OCI-LY7 (cell line): ENCODE results near the gene SCARB2. TPM values are rescaled to one million over a fixed set of nuclear protein-coding genes. Genes with fewer than 3 reads are reported as not detected.

Experiments used
- BruUV-seq: library from RNA; stranded (reverse); fragments of 400-500 nt; replicated peaks from 2 replicates; lab custom pipeline; 2021; lab: Mats Ljungman, UMichigan
- CTCF ChIA-PET: fragments of 300-600 bp; sonication (Branson Sonifier 250); formaldehyde crosslinking; loops from one replicate; lab custom pipeline; 2022; ENCODE audit warnings: antibody characterized with exemption; ENCODE audit not compliant: unreplicated experiment; lab: Charles Lee
- POLR2A ChIA-PET: fragments of 300-600 bp; sonication (Branson Sonifier 250); formaldehyde crosslinking; loops from one replicate; lab custom pipeline; 2022; ENCODE audit warnings: antibody characterized with exemption; lab: Charles Lee
- DNase-seq: peaks from one replicate; pipeline ENCODE4 v3.0.0-alpha.2; 2015; ENCODE audit warnings: low spot score
- H2AFZ ChIP-seq: fragments of 200-600 bp; sonication (generic), shearing (Covaris generic); 2 replicates; pipeline ENCODE4 v1.6.1; 2014; ENCODE audit warnings: mild to moderate bottlenecking, antibody characterized with exemption, low read length, moderate library complexity
- H3K27ac ChIP-seq: fragments of 200-600 bp; sonication (generic); 2 replicates; pipeline ENCODE4 v1.5.1; 2014; ENCODE audit warnings: mixed run types, low read depth, mild to moderate bottlenecking, moderate library complexity, low read length, inconsistent platforms; ENCODE audit not compliant: poor library complexity, severe bottlenecking
- H3K36me3 ChIP-seq: fragments of 200-600 bp; sonication (generic); 2 replicates; pipeline ENCODE4 v1.6.1; 2014; ENCODE audit warnings: mild to moderate bottlenecking, antibody characterized with exemption, low read length, moderate library complexity, mixed read lengths; ENCODE audit not compliant: insufficient read depth
- H3K4me1 ChIP-seq: fragments of 200-600 bp; sonication (generic); 2 replicates; pipeline ENCODE4 v1.5.1; 2014; ENCODE audit warnings: mild to moderate bottlenecking, low read length; ENCODE audit not compliant: insufficient read depth, poor library complexity, severe bottlenecking
- H3K4me2 ChIP-seq: fragments of 200-600 bp; sonication (generic); 2 replicates; pipeline ENCODE4 v1.6.1; 2014; ENCODE audit warnings: mild to moderate bottlenecking, low read length
- H3K4me3 ChIP-seq: fragments of 200-600 bp; sonication (generic); 2 replicates; pipeline ENCODE4 v1.5.1; 2014; ENCODE audit warnings: mild to moderate bottlenecking, low read depth, low read length; ENCODE audit not compliant: poor library complexity, severe bottlenecking
- H3K79me2 ChIP-seq: fragments of 200-600 bp; sonication (generic); 2 replicates; pipeline ENCODE4 v1.6.1; 2016; ENCODE audit warnings: low read depth, mild to moderate bottlenecking, low read length, moderate library complexity, mixed read lengths; ENCODE audit not compliant: insufficient read depth
- H3K9me2 ChIP-seq: fragments of 200-600 bp; sonication (generic); 2 replicates; pipeline ENCODE4 v1.6.1; 2016; ENCODE audit warnings: mild to moderate bottlenecking, low read length, mixed read lengths; ENCODE audit not compliant: insufficient read depth
- H3K9me3 ChIP-seq: fragments of 200-600 bp; sonication (generic); 2 replicates; pipeline ENCODE4 v1.6.1; 2014; ENCODE audit warnings: mild to moderate bottlenecking, mixed run types, low read length, mixed read lengths
- H4K20me1 ChIP-seq: fragments of 200-600 bp; sonication (generic); 2 replicates; pipeline ENCODE4 v1.6.1; 2014; ENCODE audit warnings: mild to moderate bottlenecking, antibody characterized with exemption, low read length, moderate library complexity, mixed read lengths; ENCODE audit not compliant: insufficient read depth
- EZH2phosphoT487 ChIP-seq: fragments of 200-600 bp; sonication (generic); IDR thresholded peaks from 2 replicates; pipeline ENCODE4 v1.6.1; 2018; ENCODE audit warnings: low read depth, borderline replicate concordance, mild to moderate bottlenecking, mixed run types, antibody characterized with exemption, low read length, moderate library complexity, mixed read lengths
- intact Hi-C: fragments of 100-400 bp; cut with micrococcal nuclease; formaldehyde crosslinking; loops from one replicate; pipeline ENCODE4 v1.10.0; 2022; ENCODE audit not compliant: unreplicated experiment
- total RNA-seq, 2 experiments: library from RNA; depleted of rRNA in 1 of 2; stranded (reverse); fragments of >200 nt in 1 of 2; shearing (Covaris generic) in 1 of 2; gene quantifications; 2 replicates each; pipeline ENCODE4 v1.2.3, GENCODE V29; 2014 to 2022
- TF ChIP-seq, protein P1 (sequence below): fragments of 200-600 bp; sonication (generic); conservative IDR thresholded peaks from 2 replicates; pipeline ENCODE4 v1.5.1; 2014; ENCODE audit warnings: mild to moderate bottlenecking, antibody characterized with exemption, low read length, moderate library complexity, mixed read lengths

Gene SCARB2
- total RNA-seq, 2 experiments from 2014 or later = 1.1 TPM; not detected in 1

DNA sequence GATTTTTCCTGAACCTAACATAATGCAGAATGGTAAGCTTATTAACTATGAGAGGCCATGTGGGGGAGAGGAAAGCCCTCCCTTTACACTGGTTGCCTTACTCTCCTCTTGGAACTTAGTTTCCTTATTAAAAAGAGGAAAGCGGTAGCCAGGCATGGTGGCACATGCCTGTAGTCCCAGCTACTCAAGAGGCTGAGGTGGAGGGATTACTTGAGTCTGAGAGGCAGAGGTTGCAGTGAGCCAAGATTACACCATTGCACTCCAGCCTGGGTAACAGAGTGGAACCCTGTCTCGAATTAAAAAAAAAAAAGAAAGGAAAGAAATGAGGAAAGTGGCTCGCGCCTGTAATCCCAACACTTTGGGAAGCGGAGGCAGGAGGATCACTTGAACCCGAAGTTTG, 39.9 kb upstream of the SCARB2 start:
- no peak for DNase-seq
- Histone ChIP-seq H4K20me1 (no peaks in the 10 kb centered on the region), H3K4me2 (no peak overlapping the region), H3K4me3 (no peak overlapping the region), H3K27ac (no peak overlapping the region), H3K4me1 (no peaks in the 10 kb centered on the region), H3K36me3 (no peaks in the 10 kb centered on the region), H3K9me3 (no peaks in the 10 kb centered on the region), H3K9me2 (no peaks in the 10 kb centered on the region), H2AFZ (no peak overlapping the region), H3K79me2 (no peaks in the 10 kb centered on the region)
- POLR2A ChIA-PET = interaction anchor here (0.6 to 0.9 kb wide), 3 partner anchors 8 to 527 kb away, joined by 3 read pairs; no protein-coding TSS in a partner anchor
- CTCF ChIA-PET = no interaction called here
- TF ChIP-seq, protein P1, sequence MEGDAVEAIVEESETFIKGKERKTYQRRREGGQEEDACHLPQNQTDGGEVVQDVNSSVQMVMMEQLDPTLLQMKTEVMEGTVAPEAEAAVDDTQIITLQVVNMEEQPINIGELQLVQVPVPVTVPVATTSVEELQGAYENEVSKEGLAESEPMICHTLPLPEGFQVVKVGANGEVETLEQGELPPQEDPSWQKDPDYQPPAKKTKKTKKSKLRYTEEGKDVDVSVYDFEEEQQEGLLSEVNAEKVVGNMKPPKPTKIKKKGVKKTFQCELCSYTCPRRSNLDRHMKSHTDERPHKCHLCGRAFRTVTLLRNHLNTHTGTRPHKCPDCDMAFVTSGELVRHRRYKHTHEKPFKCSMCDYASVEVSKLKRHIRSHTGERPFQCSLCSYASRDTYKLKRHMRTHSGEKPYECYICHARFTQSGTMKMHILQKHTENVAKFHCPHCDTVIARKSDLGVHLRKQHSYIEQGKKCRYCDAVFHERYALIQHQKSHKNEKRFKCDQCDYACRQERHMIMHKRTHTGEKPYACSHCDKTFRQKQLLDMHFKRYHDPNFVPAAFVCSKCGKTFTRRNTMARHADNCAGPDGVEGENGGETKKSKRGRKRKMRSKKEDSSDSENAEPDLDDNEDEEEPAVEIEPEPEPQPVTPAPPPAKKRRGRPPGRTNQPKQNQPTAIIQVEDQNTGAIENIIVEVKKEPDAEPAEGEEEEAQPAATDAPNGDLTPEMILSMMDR = no peak
- TF ChIP-seq EZH2phosphoT487 = no peak
- intact Hi-C loops = no loop called here
- no TSS peak for BruUV-seq

DNA sequence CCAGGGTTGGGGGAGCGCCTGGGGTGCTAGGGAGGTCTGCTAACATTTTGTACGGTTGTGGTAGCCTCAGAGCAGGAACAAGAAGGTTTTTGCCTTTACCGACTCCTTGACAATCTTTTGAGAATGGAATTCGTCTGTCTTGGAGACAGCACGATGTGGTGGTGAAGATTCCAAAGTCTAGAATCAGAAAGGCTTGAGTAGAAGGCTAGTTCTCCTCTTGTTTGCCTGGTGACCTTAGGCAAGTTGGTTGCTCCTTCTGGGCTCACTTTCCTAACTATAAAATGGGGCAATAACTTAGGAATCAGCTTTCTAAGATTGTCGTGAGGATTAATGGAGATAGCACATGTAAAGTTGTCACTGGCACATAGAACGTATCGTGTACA, 38.6 kb upstream of the SCARB2 start:
- Histone ChIP-seq H3K9me3 (no peaks in the 10 kb centered on the region), H3K36me3 (no peaks in the 10 kb centered on the region), H3K9me2 (no peaks in the 10 kb centered on the region), H3K4me3 (no peak overlapping the region), H2AFZ (no peak overlapping the region), H3K27ac (no peak overlapping the region), H3K4me1 (no peaks in the 10 kb centered on the region), H3K79me2 (no peaks in the 10 kb centered on the region), H3K4me2 (no peak overlapping the region), H4K20me1 (no peaks in the 10 kb centered on the region)
- intact Hi-C loops = no loop called here
- ChIA-PET CTCF (no interaction called here), POLR2A (interaction anchor here (0.6 kb wide), 2 partner anchors 83 to 648 kb away, joined by 3 read pairs; no protein-coding TSS in a partner anchor)
- TF ChIP-seq, protein P1 = no peak
- TF ChIP-seq EZH2phosphoT487 = no peak
- no TSS peak for BruUV-seq
- DNase-seq = no peak

DNA sequence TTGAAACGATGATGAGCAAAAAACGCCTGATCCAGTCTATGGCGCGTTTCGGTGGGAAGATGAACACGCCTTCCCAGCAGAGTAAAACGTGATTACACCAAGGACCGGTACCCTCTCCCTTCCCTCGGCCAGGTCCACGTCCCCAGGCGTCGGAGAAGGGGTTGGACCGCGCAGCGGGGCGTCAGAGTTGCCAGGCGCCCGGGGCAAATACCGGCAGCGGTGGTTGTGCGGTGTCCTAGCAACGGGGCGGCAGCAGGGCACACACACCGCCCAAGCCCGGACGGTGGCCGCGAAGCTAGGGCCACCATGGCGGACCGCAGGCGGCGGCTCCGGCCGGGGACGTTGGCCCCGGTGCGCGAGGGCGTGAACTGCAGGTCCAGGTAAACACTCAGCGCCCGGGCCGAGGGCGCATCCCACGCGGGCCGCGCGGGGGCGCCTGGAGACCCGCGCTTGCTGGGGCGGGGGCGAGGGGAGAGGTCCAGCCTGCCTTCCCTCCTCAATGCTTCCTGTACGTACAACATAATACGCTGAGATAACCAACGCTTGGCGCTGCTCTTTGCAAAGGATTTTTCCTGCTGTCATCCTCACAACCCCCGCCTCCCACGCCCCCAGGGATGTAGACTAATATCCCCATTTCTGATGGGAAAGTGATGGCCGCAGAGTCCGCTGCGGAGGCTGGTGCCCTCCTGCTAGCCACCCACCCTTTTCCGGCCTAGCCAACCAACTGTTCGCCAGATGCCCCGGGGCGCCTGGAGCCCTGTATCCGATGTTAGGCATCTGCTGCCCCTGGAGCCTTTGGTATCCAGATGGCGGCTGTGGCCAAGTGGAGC, 38.0 kb upstream of the SCARB2 start, which contains the start of gene FAM47E:
FAM47E (plus strand) TSS at position 281 of the 830 bp plus-strand sequence; CDS start at position 307, 26 bp downstream.
- no peak within 1 kb of the TSS for H3K4me2 ChIP-seq
- H3K27ac ChIP-seq = no peak within 1 kb of the TSS
- no peaks in the 10 kb centered on the region for H3K36me3 ChIP-seq
- CTCF ChIA-PET = no interaction called here
- H3K79me2 ChIP-seq = no peaks in the 10 kb centered on the region
- H3K4me3 ChIP-seq = no peak within 1 kb of the TSS
- no peak for TF ChIP-seq EZH2phosphoT487
- TF ChIP-seq, protein P1 = no peak
- H2AFZ ChIP-seq = no peak within 1 kb of the TSS
- no peaks in the 10 kb centered on the region for H3K4me1 ChIP-seq
- H3K9me3 ChIP-seq = no peaks in the 10 kb centered on the region
- DNase-seq = no peak
- BruUV-seq = no TSS peak
- H4K20me1 ChIP-seq = no peaks in the 10 kb centered on the region
- intact Hi-C loops = no loop called here
- H3K9me2 ChIP-seq = no peaks in the 10 kb centered on the region
- POLR2A ChIA-PET = interaction anchor here (0.6 kb wide), 1 partner anchor 83 kb away, joined by 3 read pairs; no protein-coding TSS in a partner anchor
